Measurements from ENCODE around the gene DENND5B. TPM values are rescaled to one million over a fixed set of nuclear protein-coding genes. Genes with fewer than 3 reads are reported as not detected.
"Not testable (repeated sequence)": the region's sequence is repeated elsewhere in the genome, so short reads cannot be mapped to it uniquely, and the experiment has no call there.

DENND5B gene
- total RNA-seq, 1 donor from 2014 or later: 13.7 TPM

DNA sequence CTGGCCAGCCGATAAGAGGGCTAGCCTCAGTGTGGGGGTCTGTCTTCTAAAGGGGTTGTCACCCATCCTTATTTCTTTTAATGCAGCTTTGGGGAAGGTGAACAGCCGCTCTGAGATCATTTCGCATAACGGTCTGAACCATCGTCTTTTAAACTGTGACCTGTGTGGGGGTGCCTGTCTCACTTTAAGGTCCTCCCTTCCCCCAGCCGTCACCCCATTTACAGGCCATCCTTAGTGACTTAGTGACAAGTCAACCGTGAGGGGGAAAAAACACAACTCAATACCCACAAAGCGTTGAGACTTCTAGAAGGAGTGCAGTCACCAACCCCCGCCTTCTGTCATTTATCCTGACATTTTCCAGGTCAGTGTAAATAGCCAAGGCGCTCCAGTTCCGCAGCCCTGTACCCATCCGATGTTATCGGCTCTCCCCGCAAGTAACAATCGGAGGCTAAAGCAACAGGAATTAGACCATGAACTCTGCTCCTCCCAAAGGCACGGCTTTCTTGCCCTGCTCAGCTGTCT is 505 bp upstream of the DENND5B start:
- DNase-seq (ENCODE audit: low spot score): peak; percentile 16

DNA sequence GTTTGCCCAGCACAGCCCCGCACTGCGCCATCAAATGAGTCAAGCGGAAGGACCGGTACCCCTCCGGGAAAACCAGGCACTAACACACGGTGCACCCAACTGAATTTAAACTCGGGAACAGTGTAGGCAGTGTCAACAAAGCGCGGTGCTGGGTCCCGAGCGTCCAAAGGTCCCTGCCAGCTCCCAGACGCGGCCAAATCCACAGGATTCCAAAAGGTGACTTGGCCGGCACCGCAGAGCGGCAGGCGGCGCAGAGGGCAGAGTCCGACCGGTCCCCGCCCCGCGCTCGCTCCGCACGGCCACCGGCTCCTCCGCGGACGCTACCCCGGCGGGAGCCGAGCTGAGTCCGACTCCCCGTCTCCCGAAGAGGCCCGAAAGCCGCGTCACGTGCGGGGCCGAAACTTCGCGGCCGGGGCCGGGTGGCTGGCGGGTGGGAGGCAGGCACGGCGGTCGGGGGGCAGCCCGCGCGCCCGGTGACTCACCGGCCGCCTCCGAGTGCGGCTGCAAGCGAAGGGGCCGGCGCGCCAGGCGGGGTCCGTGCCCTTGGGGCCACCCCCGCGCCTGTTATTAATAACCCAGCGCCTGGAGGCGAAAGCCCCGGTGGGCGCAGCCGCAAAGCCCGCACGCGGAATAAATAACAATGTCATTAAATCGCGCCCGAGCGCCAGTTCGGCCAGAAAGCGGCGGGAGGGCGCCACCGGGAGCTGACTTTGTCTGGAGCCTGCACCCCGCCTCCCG is 863 bp downstream of the DENND5B start:
- peak; percentile 65 for DNase-seq (ENCODE audit: low spot score)

DNA sequence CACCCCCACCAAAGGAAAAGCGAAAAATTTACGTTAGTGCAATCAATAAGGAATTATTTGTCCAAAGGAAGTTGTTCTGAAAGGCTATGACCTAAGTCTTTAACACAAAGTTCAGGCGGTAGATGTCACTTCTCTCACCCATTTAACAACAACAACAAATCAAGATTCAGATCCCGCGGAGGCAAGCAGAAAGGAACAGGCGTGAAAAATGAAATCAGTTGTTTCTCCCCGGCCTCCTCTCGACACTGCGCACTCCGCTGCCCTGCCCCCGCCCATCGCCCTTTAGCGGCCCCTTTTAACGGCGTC is 1.4 kb downstream of the DENND5B start:
- DNase-seq (ENCODE audit: low spot score): no peak

DNA sequence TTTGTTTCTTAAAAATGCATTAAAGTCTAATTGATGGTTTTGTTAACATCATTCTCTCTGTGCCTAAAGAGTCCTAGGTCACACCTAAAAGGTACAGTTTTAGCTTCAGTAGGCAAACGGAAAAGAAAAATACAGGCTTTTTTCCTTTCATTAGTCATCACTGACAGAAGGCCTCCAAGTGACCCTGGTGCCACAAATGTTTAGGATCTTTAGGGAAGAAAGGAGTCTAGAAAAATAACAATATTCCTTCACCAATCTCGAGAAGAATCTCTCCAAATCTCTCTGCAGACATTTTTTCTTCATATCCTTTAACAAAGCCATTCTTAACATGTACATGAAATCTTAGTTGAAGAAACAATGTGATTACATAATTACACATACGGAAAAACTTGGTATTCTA is 2.0 kb downstream of the DENND5B start:
- DNase-seq (ENCODE audit: low spot score): no peak

DNA sequence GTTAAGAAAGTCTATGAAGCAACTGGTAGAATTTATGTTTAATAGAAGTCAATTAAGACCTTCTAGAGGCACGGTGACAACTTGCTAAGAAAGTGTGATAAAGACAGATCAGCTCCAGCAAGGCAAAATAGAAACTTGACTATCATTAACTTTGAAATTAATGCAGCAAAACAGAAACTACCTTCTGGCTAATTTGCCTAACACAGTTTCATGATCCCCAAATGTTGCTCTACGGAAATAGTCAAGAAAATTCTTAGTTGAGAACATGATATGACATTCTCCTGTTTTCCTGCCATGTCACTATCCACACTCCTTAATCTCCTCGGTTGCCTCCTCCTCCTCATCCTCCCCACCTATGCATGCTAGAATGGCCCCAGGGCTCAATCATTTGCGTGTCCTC is 4.2 kb downstream of the DENND5B start:
- DNase-seq (ENCODE audit: low spot score): no peak

DNA sequence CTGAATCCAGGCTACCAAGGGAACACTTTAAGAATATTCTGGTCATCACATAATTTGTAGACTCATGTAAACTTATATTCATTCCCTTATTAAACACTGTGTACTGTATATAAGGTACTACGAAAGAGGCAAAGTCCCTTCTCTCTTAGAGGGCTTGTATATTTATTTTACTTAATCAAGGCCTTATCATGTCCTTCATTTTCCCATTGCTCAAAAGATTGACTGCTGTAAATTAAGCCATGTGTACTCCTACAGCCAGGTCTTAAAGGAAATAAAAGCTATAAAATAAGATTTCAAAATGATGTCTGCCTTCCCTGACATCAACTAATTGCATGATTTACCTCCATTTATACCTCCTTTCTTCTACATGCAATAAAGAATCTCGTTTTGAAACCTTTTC is 5.0 kb downstream of the DENND5B start:
- DNase-seq (ENCODE audit: low spot score): no peak

DNA sequence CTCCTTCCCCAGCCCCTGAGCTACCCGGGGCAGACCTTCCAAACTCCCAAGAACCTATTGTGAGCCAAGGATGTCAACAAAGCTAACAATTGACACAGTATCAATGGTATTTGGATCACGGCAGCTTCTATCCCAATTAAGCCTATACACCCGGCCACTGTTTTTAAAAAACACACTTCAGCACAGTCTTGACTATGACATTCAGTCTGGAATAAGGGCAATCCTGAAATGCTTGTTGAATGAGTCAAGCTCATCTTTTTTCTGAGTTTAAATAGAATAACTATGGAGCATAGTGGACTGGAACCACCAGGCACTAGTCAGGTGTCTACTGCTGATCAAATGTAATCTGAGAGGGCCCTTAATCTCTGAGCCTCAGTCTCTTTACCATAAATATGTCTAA is 5.7 kb downstream of the DENND5B start:
- no peak for DNase-seq (ENCODE audit: low spot score)

DNA sequence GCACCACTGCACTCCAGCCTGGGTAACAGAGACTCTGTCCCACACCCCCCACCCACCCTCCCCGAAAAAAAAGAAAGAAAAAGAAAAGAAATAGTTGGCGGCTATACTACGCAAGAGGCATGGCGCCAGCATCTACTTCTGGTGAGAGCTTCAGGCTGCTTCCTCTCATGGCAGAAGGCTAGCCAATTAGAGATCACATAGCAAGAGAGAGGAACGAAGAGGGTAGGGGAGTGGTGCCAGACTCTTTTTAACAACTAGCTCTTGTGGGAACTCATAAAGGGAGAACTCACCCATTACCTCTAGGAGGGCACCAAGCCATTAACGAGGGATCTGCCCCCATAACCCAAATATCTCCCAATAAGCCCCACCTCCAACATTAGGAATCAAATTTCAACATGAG is 6.2 kb downstream of the DENND5B start:
- DNase-seq (ENCODE audit: low spot score): no peak

DNA sequence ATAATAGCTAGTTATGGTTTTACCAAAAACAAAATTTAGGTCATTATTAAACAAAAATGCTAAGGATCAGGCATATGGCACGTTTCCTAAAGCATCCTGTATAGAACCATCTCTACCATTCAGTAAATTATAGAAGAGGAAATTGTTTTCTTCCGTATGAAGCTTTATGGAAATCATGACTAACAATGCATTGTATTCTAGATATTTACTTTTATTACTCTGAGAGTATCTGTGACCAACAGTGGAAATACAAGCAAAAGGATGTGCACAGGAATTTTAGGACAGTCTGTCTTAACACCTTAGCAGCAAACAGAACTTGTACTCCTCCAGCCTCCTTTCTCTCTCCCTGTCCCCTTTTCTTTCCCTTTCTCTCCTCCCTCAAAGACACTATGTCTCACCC is 7.1 kb downstream of the DENND5B start:
- DNase-seq (ENCODE audit: low spot score): no peak

DNA sequence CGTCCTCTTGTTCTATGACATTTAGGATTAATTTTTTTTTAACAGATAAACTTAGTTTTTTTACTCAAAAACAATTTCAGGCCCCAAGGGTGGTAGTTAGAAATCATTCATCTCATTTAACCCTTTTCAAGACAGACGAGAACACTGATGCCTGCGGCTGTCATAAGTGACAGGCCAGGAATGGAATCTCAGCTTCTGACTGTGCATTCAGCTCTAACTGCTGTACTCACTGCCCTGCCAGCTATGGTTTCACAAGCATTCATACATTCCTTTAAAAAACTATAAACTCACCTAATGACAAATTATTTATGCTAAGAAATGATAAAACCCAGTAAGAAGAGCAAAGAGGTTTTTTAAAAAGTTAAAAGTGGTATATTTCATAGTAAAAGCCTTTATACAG is 8.8 kb downstream of the DENND5B start:
- DNase-seq (ENCODE audit: low spot score): no peak

DNA sequence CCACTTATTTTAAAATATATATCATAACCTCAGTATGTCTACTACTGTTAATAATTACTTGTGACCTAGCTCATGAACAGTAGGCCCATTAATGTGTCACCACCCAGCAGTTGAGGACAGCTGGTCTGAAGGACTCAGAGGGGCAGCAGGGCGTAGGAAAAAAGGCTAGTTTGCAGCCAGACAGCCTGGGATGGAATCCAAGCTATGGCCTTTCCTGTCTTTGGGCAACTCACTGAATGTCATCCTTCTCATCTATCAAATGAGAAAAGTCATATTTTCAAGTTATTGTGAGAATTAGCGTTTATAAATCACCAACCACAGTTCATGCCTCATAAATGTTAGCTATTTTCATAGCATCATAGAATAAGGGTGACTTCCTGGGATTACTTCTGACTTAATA is 12.3 kb downstream of the DENND5B start:
- no peak for DNase-seq (ENCODE audit: low spot score)

DNA sequence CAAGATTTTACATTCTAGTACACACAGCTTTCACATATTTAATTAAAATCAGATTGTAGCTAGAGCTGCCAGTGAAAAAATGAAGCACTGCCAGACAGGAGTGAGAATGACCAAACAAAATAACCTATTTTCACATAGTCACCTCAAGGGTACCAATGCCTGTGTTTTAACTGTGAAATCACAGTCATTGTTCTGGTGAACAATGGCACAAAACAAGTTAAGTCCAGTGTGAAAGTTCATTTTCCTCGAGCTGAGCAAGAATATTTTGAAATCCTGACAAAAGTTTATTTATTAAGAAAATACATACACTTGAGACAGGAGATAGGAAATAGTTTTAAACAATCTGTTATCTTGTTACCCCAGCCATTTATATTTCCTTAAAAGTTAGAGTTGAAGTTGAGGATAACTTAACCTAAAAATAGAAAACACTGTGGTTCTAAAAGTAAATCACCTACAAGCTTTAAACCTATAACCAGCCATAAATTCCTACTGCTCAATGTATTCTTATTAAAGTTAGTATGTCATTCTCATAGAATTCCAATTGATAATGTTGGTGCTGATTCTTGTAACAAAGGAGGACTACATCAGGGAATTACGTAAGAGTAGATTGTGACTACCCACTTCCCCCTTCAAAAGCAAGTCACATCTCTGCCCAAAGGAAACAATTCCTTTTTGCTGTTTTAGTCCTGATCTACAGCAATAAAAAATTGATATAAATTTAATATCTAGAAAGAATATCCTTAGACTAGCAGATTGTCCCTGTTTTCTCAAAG is 15.9 kb downstream of the DENND5B start:
- DNase-seq (ENCODE audit: low spot score): no peak

DNA sequence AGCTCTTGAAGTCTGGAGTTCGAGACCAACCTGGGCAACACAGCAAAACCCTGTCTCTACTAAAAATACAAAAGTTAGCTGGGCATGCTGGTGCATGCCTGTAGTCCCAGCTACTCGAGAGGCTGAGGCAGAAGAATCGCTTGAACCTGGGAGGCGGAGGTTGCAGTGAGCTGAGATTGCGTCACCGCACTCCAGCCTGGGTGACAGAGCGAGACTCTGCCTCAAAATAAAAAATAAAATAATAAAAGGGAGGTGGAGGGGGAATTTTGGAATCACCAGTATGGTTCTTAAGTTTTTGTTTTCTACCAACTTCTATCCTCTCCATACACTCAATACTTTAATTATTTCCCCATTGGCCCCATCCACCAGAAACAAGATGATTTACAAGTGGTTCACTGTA is 16.6 kb downstream of the DENND5B start:
- not testable (repeated sequence) for DNase-seq (ENCODE audit: low spot score)

DNA sequence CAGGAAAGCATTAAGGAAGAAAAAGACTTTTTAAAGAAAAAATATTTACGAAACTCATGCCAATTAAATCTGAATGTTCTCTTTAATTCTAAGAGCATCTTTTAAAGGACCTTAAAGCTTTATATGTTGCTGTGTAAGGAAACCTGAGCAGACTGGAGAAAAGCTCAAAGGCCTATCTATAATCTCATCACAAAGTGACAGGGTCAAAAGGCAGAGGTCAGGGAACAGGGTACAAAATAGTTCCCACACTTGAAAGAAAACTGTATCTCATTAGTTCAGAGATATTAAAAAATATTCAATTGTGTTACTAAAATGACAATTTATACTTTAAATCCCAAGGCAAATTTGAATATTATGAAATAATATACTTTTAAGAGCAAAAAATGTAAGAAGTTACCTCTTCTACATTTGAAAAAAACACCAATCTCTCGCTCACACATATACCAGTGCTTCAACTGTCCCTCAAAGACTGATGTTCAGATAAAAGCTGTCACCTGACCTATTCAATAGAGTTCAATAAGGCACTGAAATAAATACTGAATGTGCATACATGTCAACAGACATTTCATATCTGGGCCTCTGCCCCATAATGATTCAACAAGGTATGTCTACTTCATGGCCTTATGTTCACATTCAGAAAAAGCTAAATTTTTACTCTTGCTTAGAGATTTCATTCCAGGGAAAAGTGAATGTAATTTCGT is 17.9 kb downstream of the DENND5B start:
- DNase-seq (ENCODE audit: low spot score): no peak

DNA sequence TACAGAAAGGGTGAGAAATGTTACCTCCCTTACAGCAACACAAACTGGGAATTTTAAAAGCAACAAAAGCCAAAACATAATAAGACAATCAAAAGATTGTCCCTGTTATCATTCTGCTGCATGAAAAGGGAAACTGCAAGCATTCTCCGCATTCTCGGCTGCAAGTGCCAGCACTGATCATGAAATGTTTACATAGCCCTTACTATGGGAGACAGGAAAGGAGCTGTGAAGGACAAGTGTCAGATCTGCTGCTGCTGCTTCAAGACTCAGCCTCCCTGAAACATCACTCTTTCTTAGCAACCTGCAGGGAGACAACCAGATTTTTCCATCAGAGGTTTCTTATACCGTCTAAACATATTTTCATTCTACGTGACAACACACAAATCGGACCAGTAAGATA is 20.1 kb downstream of the DENND5B start:
- no peak for DNase-seq (ENCODE audit: low spot score)

DNA sequence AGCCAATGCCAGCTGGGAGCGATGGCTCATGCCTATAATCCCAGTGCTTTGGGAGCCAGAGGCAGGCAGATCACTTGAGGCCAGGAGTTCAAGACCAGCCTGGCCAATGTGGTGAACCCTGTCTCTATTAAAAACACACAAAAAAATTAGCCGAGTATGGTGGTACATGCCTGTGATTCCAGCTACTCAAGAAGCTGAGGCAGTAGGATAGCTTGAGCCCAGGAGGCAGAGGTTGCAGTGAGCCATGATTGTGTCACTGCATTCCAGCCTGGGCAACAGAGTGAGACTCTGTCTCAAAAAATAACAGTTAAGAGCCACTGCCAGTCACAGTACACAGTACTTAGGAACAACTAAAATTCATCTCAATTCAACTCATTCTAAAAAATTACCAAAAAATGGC is 21.4 kb downstream of the DENND5B start:
- DNase-seq (ENCODE audit: low spot score): not testable (repeated sequence)

DNA sequence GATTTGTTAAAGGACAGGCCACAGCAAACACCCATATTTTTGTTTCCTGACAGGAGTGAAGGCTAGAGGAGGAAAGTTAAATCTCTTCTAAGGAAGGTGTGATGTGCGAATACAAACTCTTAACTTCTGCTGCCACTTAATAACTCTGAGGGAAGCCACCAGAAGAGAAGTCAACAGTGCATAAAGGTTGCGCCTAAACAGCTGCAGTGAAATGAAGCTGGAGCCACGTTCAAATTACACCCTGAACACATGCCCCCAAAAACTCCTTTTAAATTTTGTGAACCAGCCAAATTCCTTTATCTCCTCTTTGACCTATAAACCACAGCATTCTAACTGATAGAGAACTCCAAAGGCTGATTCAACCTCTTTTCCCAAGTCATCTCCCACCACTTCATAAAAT is 22.4 kb downstream of the DENND5B start:
- no peak for DNase-seq (ENCODE audit: low spot score)

DNA sequence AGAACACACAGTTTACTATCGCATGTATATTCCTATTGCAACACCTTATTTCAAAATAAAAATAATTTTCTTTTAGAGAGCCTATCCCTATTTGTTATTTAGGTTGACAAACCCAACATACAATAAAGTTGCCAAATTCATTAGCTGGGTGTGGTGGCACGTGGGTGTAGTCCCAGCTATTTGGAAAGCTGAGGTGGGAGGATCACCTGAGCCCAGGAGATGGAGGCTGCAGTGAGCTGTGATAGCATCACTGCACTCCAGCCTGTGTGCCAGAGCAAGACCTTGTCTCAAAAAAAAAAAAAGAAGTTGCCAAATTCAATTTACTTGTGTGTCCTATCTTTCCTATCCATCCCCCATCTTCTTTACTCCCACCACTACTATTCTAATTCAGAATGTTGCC is 23.9 kb downstream of the DENND5B start:
- DNase-seq (ENCODE audit: low spot score): no peak

DNA sequence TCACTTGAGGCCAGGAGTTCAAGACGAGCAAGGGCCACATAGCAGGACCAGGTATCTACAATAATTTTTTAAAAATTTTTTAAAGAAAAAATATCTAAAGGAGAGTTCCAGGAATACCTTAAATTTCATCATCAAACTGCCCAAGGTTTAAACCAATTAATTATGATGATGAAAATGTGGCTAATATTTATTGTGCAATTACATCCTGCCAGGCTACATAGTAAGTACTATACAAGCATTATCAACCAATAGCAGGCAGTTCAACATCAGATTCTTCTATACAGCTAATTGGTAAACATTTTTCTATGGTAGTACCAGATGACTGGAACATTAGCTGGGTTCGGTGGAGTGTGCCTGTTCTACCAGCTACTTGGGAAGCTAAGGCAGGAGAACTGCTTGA is 24.4 kb downstream of the DENND5B start:
- no peak for DNase-seq (ENCODE audit: low spot score)

DNA sequence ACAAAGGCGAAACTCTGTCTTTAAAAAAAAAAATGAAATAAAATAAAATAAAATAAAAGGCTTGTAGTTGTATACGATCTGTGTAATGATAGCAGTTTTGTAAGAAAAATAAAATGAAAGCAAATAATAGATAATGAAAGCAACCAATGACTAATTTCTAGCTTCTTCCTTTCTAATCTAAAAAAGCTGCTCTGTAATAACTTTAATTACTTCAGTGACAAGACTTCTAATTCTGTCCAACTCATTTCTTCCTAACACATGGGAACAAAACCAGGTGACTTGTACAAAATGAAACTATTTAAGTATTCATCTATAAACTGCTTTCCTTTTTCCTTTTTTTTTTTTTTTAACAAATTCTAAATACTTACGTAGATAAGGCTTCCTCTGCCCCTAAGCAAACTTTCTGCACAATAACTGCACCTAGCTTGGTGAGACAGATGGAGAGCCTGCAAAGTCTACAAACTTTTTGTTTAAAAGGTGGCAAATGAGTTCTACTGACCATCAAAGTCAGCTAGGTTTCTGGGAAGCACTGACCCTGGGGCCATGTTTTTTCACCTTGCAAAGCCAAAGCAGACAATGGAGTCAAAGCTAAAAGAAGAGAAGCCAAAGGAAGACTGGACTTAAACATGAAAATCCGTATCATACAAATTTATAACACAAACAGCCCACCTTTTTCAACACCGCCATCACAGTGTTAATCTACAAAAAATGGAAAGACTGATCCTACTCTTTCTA is 28.2 kb downstream of the DENND5B start:
- no peak for DNase-seq (ENCODE audit: low spot score)

DNA sequence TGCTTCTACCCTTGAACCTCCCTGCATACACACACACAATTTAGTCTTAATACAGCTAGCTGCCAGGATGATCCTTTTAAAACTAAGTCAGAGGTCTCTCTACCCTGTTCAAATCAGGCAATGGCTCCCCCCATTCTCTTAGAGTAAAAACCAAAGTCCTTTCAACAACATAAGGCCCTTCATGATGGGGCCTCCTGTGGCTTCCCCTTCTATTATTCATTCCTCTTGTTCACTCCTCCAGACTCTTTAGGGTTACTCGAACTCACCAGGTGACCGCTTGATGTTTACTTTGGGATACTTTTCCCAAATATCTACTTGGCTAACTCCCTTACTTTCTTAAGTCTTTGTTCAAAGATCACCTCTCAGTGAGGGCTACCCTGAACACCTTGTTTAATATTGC is 30.4 kb downstream of the DENND5B start:
- no peak for DNase-seq (ENCODE audit: low spot score)

DNA sequence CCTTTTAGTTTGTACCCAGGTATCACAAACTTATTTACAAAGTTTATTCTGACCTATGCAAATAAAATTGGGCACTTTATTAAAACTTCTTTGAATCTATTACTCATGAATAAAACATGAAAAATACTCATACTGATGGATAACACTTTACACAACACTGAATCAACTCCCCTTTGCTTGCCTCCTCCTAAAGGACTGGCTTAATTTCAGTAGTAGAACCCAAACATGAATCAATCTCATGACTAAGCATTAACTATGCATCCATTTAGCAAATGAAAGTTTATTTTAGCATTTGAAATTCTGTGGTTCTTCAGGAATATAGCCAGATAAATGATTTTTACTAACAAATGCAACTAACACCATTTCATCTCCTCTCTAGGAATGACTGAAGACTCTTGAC is 32.4 kb downstream of the DENND5B start:
- no peak for DNase-seq (ENCODE audit: low spot score)

Data from mucosa of gallbladder (tissue), 1 donor.